ENCODE data around the gene USP50.
"Not testable (repeated sequence)": the region's sequence is repeated elsewhere in the genome, so short reads cannot be mapped to it uniquely, and the experiment has no call there.

The USP50 gene

GRCh38 chr15:50546566-50546965 lies at the start of gene USP50:
USP50 (minus strand) TSS chr15:50546666; CDS start chr15:50546525, 141 bp downstream.
- Mint-ChIP-seq H3K9me3 (no peaks in the 10 kb centered on the region), H3K27ac (ENCODE audit: low read depth) (no peak within 1 kb of the TSS), H3K27me3 (peaks cover 31% of the 10 kb centered on the region), H3K4me1 (no peaks in the 10 kb centered on the region), H3K4me3 (no peak within 1 kb of the TSS), H3K36me3 (ENCODE audit: insufficient read depth) (peaks cover 4% of the 10 kb centered on the region)
- ATAC-seq (replicated peaks; ENCODE audit: extremely low read depth, poor library complexity, severe bottlenecking), result no peak
- no peak for DNase-seq (ENCODE audit: low spot score in 2 of 2)

GRCh38 chr15:50594311-50594710 lies 47.8 kb upstream of the USP50 start:
- Mint-ChIP-seq H3K27me3 (no peaks in the 10 kb centered on the region), H3K4me1 (no peaks in the 10 kb centered on the region), H3K9me3 (no peaks in the 10 kb centered on the region), H3K27ac (ENCODE audit: low read depth) (no peak overlapping the region), H3K4me3 (no peak overlapping the region), H3K36me3 (ENCODE audit: insufficient read depth) (peaks cover 53% of the 10 kb centered on the region)
- no peak for DNase-seq (ENCODE audit: low spot score in 2 of 2)
- no peak for ATAC-seq (replicated peaks; ENCODE audit: extremely low read depth, poor library complexity, severe bottlenecking)

- no peaks in the 10 kb centered on the region for H3K27me3 Mint-ChIP-seq
- no peak for ATAC-seq (replicated peaks; ENCODE audit: extremely low read depth, poor library complexity, severe bottlenecking)
- DNase-seq (ENCODE audit: low spot score in 2 of 2), result no peak
- no peaks in the 10 kb centered on the region for H3K4me1 Mint-ChIP-seq
- no peak overlapping the region for H3K27ac Mint-ChIP-seq (ENCODE audit: low read depth)
- no peaks in the 10 kb centered on the region for H3K9me3 Mint-ChIP-seq
- H3K36me3 Mint-ChIP-seq (ENCODE audit: insufficient read depth), result peaks cover 54% of the 10 kb centered on the region
- no peak overlapping the region for H3K4me3 Mint-ChIP-seq
Observed at GRCh38 chr15:50593761-50594160, 47.3 kb upstream of the USP50 start.

- no peaks in the 10 kb centered on the region for H3K9me3 Mint-ChIP-seq
- H3K36me3 Mint-ChIP-seq (ENCODE audit: insufficient read depth), result peaks cover 64% of the 10 kb centered on the region
- no peaks in the 10 kb centered on the region for H3K4me1 Mint-ChIP-seq
- no peak overlapping the region for H3K27ac Mint-ChIP-seq (ENCODE audit: low read depth)
- DNase-seq (ENCODE audit: low spot score in 2 of 2), result no peak
- H3K4me3 Mint-ChIP-seq, result no peak overlapping the region
- ATAC-seq (replicated peaks; ENCODE audit: extremely low read depth, poor library complexity, severe bottlenecking), result no peak
- H3K27me3 Mint-ChIP-seq, result no peaks in the 10 kb centered on the region
Observed at GRCh38 chr15:50590288-50590687, 43.8 kb upstream of the USP50 start.

- Mint-ChIP-seq H3K4me3 (no peak overlapping the region), H3K27me3 (no peaks in the 10 kb centered on the region), H3K36me3 (ENCODE audit: insufficient read depth) (peaks cover 32% of the 10 kb centered on the region), H3K4me1 (peaks cover 6% of the 10 kb centered on the region), H3K9me3 (no peaks in the 10 kb centered on the region), H3K27ac (ENCODE audit: low read depth) (peak overlapping the region; percentile 45)
- DNase-seq (ENCODE audit: low spot score in 2 of 2) (no peak), ATAC-seq (replicated peaks; ENCODE audit: extremely low read depth, poor library complexity, severe bottlenecking) (no peak)
Observed at GRCh38 chr15:50577492-50577891, 31.0 kb upstream of the USP50 start.

GRCh38 chr15:50576166-50576565 lies 29.7 kb upstream of the USP50 start:
- Mint-ChIP-seq H3K27ac (ENCODE audit: low read depth) (peak overlapping the region; percentile 9), H3K4me1 (peaks cover 6% of the 10 kb centered on the region), H3K36me3 (ENCODE audit: insufficient read depth) (peaks cover 26% of the 10 kb centered on the region), H3K27me3 (no peaks in the 10 kb centered on the region), H3K4me3 (no peak overlapping the region), H3K9me3 (no peaks in the 10 kb centered on the region)
- ATAC-seq (replicated peaks; ENCODE audit: extremely low read depth, poor library complexity, severe bottlenecking) (no peak), DNase-seq (ENCODE audit: low spot score in 2 of 2) (no peak)

GRCh38 chr15:50573842-50574241 lies 27.4 kb upstream of the USP50 start:
- not testable (repeated sequence) for H3K4me1 Mint-ChIP-seq
- peaks cover 41% of the 10 kb centered on the region for H3K36me3 Mint-ChIP-seq (ENCODE audit: insufficient read depth)

GRCh38 chr15:50563756-50564155 lies 17.3 kb upstream of the USP50 start:
- no peak overlapping the region for H3K4me3 Mint-ChIP-seq
- ATAC-seq (replicated peaks; ENCODE audit: extremely low read depth, poor library complexity, severe bottlenecking), result no peak
- no peak for DNase-seq (ENCODE audit: low spot score in 2 of 2)
- H3K27ac Mint-ChIP-seq (ENCODE audit: low read depth), result no peak overlapping the region
- H3K4me1 Mint-ChIP-seq, result peaks cover 11% of the 10 kb centered on the region
- H3K36me3 Mint-ChIP-seq (ENCODE audit: insufficient read depth), result peaks cover 27% of the 10 kb centered on the region
- H3K9me3 Mint-ChIP-seq, result no peaks in the 10 kb centered on the region
- no peaks in the 10 kb centered on the region for H3K27me3 Mint-ChIP-seq

More at GRCh38 chr15:50573842-50574241, 27.4 kb upstream of the USP50 start:
- H3K4me3 Mint-ChIP-seq; H3K9me3 Mint-ChIP-seq; ATAC-seq (replicated peaks; ENCODE audit: extremely low read depth, poor library complexity, severe bottlenecking); DNase-seq (ENCODE audit: low spot score in 2 of 2); H3K27ac Mint-ChIP-seq (ENCODE audit: low read depth); H3K27me3 Mint-ChIP-seq: not testable (repeated sequence)

- peak overlapping the region; percentile 81 for H3K27ac Mint-ChIP-seq (ENCODE audit: low read depth)
- H3K4me3 Mint-ChIP-seq, result no peak overlapping the region
- no peak for ATAC-seq (replicated peaks; ENCODE audit: extremely low read depth, poor library complexity, severe bottlenecking)
- H3K27me3 Mint-ChIP-seq, result no peaks in the 10 kb centered on the region
- H3K9me3 Mint-ChIP-seq, result no peaks in the 10 kb centered on the region
- H3K36me3 Mint-ChIP-seq (ENCODE audit: insufficient read depth), result peaks cover 22% of the 10 kb centered on the region
- DNase-seq (ENCODE audit: low spot score in 2 of 2), result no peak
- H3K4me1 Mint-ChIP-seq, result peaks cover 11% of the 10 kb centered on the region
Observed at GRCh38 chr15:50562735-50563640, 16.5 kb upstream of the USP50 start.

GRCh38 chr15:50558012-50558411 lies 11.5 kb upstream of the USP50 start:
- no peaks in the 10 kb centered on the region for H3K9me3 Mint-ChIP-seq
- H3K27ac Mint-ChIP-seq (ENCODE audit: low read depth), result no peak overlapping the region
- ATAC-seq (replicated peaks; ENCODE audit: extremely low read depth, poor library complexity, severe bottlenecking), result no peak
- DNase-seq (ENCODE audit: low spot score in 2 of 2), result no peak
- H3K4me1 Mint-ChIP-seq, result peaks cover 20% of the 10 kb centered on the region
- H3K27me3 Mint-ChIP-seq, result no peaks in the 10 kb centered on the region
- H3K4me3 Mint-ChIP-seq, result no peak overlapping the region
- peaks cover 11% of the 10 kb centered on the region for H3K36me3 Mint-ChIP-seq (ENCODE audit: insufficient read depth)

GRCh38 chr15:50556642-50557371 lies 10.3 kb upstream of the USP50 start:
- H3K27ac Mint-ChIP-seq (ENCODE audit: low read depth), result no peak overlapping the region
- H3K4me3 Mint-ChIP-seq, result no peak overlapping the region
- no peaks in the 10 kb centered on the region for H3K9me3 Mint-ChIP-seq
- DNase-seq (ENCODE audit: low spot score in 2 of 2) (no peak), ATAC-seq (replicated peaks; ENCODE audit: extremely low read depth, poor library complexity, severe bottlenecking) (no peak)
- no peaks in the 10 kb centered on the region for H3K27me3 Mint-ChIP-seq
- H3K4me1 Mint-ChIP-seq, result peaks cover 14% of the 10 kb centered on the region
- peaks cover 6% of the 10 kb centered on the region for H3K36me3 Mint-ChIP-seq (ENCODE audit: insufficient read depth)

- Mint-ChIP-seq H3K9me3 (no peaks in the 10 kb centered on the region), H3K27ac (ENCODE audit: low read depth) (no peak overlapping the region), H3K27me3 (peaks cover under 1% of the 10 kb centered on the region), H3K4me1 (peaks cover 13% of the 10 kb centered on the region), H3K4me3 (no peak overlapping the region), H3K36me3 (ENCODE audit: insufficient read depth) (peaks cover 8% of the 10 kb centered on the region)
- no peak for ATAC-seq (replicated peaks; ENCODE audit: extremely low read depth, poor library complexity, severe bottlenecking)
- DNase-seq (ENCODE audit: low spot score in 2 of 2), result no peak
Observed at GRCh38 chr15:50552238-50552637, 5.8 kb upstream of the USP50 start.

GRCh38 chr15:50549326-50549725 lies 2.9 kb upstream of the USP50 start:
- Mint-ChIP-seq H3K9me3 (no peaks in the 10 kb centered on the region), H3K36me3 (ENCODE audit: insufficient read depth) (peaks cover 6% of the 10 kb centered on the region), H3K4me1 (no peaks in the 10 kb centered on the region), H3K27me3 (peaks cover 16% of the 10 kb centered on the region), H3K4me3 (no peak overlapping the region), H3K27ac (ENCODE audit: low read depth) (no peak overlapping the region)
- ATAC-seq (replicated peaks; ENCODE audit: extremely low read depth, poor library complexity, severe bottlenecking) (no peak), DNase-seq (ENCODE audit: low spot score in 2 of 2) (no peak)
